HG02884 (cell line): ENCODE data around the gene SLC29A1.
A peak's percentile ranks its signal among the peaks of the same experiment; 100 is the strongest.
"Not testable (repeated sequence)": the region's sequence is repeated elsewhere in the genome, so short reads cannot be mapped to it uniquely, and the experiment has no call there.

Experiments used
- ATAC-seq: cut with Tn5 transposase; IDR thresholded peaks from one replicate; pipeline ENCODE4 v1.9.1; 2021; ENCODE audit warnings: mild to moderate bottlenecking, moderate library complexity; ENCODE audit not compliant: unreplicated experiment

SLC29A1 gene

DNA sequence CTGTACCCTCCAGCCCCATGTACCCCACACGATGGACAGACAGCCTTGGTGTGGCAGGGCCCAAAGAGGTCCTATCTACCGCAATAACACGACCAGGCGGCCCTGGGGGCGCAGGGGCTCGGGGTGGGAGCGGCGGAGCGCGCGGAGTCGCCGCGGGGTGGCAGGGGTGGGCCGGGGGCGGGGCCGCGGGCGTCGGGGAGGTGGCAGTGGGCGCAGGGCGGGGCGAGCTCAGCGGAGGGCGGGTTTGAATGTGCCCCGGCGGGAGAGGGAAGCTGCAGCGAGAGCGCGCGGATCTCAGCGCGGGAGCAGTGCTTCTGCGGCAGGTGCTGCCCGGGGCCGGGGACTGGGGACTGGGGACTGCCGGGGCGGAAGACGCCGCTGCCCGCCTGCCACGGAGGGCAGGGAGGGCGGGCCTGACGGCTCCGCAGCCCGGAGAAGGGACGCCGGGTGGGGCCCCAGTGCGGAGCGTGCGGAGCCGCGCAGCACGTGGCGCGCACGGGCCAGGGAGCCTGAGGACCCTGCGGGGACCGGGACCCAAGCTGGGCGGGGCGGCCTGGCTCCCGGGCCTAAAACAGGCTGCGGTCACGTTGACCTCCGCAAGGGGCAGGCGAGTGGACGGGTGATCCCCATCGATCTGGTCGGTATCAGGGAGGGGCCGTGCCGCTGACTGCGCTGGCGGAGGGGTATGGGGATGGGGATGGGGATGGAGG lies at the start of gene SLC29A1:
TSS of gene SLC29A1 (plus strand) at position 277 of the 710 bp plus-strand sequence. CDS start 3,719 bp downstream, outside the sequence.
- no peak for ATAC-seq

DNA sequence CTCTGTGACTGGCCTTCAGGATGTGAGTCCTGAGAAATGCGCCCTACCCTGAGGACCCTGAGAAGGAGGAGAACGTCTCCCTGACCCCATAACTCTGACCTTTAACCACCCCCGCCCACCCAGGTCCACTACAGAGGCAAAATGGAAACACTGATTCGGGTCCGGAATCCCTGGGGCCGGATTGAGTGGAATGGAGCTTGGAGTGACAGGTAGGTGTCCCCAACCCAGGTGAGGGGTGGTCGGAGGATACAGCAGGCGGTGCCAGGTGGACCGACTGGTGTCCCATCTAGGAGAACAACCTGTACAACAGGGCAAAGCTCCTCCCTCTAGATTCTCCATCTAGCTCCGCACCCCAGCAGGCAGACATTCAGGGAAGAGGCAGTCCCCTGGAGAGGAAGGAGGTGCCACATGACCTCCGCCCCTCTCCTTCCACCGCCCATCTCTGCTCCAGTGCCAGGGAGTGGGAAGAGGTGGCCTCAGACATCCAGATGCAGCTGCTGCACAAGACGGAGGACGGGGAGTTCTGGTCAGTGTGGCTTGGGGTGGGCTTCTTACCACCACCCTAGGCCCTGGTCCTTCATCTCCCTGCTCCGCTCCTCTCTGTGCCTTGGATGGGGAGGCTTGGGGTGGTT lies 47.1 kb upstream of the SLC29A1 start:
- no peak for ATAC-seq

DNA sequence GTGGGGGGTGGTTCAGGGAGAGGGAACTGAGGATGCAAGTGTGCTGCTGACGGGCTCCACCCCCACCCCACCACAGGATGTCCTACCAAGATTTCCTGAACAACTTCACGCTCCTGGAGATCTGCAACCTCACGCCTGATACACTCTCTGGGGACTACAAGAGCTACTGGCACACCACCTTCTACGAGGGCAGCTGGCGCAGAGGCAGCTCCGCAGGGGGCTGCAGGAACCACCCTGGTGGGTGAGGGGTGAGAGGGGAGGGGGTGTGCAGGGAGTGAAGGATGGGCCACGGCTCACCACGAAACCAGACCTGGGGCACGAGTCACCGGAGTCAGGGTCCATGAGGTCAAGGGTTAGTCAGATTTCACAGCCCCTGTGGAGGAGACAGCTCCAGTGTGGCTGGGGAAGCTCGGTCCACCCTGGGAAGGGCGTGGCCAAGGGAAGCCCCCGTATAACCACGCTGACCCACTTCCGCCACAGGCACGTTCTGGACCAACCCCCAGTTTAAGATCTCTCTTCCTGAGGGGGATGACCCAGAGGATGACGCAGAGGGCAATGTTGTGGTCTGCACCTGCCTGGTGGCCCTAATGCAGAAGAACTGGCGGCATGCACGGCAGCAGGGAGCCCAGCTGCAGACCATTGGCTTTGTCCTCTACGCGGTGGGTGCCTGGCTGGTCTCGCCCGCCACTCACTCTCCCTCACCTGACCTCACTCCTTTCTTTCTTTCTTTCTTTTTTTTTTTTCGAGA lies 46.5 kb upstream of the SLC29A1 start:
- no peak for ATAC-seq

DNA sequence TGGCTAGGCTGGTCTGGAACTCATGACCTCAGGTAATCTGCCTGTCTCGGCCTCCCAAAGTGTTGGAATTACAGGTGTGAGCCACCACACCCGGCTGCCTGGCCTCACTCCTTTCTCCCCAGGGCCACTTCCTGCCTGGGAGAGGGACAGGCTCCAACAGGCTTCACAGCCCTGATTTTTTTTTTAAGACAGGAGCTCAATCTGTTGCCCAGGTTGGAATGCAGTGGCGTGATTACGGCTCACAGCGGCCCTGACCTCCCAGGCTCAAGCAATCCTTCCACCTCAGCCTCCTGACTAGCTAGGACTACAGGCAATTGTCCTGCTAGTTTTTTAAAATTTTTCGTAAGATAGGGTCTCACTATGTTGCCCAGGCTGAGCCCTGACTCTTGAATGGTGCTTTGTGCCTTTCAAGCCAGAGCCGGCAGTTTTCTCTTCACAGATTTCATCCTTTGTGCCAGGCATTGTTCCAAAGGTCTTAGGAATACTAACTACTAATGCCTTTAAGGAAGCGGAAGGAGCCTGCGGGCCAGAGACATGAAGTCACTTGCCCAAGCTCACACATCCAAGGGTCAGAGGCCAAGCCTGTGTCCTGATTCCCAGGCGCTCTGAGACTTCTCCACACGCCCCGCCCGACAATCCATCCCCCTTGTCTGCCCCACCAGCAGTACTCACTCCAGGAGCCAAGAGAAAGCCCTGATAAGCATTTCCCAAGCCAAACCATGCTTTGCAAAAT lies 45.5 kb upstream of the SLC29A1 start:
- ATAC-seq: no peak

DNA sequence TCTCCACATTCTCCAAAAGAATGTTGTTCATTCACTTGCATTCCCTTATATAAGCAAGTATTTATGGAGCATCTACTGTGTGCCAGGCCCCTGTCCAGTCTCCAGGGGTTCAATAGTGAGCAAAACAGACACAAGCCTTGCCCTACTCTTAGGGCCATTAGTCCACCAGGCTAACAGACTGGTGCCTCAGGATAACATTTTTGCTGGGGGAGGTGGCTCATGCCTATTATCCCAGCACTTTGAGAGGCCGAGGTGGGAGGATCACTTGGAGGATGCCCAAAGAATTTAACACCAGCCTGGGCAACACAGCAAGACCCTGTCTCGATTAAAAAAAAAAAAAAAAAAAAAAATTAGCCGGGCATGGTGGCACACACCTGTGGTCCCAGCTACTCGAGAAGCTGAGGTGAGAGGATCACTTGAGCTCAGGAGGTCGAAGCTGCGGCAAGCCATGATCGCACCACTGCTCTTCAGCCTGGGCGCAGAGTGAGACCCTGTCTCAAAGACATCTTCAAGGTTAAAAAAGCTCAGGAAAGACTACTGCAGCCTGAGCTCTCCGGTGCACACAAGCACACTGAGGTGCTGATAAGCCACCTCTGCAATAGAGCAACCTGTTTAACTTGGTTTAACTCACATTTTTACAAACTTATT lies 44.8 kb upstream of the SLC29A1 start:
- no peak for ATAC-seq

DNA sequence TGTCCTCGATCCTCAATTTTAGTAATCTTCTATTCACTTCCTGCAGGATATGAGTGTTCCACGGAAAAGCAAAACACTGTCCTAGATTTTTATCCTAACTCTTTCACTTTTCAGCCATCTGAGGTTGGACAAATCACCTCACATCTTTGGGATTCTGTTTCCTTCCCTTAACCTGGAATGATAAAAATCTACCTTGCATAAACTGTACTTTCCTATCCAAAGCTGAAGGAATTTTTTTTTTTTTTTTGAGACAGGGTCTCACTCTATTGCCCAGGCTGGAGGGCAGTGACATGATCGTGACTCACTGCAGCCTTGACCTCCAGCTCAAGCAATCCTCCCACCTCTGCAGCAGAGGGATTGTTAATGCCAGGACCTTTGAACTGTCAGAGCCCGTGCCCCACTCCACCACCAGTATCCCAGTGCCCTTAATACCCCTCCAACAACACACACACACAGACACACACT lies 44.3 kb upstream of the SLC29A1 start:
- ATAC-seq: no peak

DNA sequence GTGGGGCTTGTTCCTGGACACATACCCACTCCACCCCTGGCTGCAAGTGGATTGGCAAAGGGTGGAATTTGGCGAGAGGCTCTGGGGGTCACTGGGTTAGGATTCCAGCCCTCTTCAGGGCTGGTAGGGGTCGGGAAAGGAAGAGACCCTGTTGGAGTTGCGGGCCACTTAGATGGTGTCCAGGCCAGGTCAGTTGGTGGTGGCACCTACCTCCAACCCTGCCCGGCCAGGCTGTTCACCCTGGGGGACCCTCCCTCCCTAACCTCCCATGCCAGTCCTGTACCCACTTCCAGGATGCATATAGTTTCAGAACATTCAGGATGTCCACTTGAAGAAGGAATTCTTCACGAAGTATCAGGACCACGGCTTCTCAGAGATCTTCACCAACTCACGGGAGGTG lies 43.7 kb upstream of the SLC29A1 start:
- no peak for ATAC-seq

DNA sequence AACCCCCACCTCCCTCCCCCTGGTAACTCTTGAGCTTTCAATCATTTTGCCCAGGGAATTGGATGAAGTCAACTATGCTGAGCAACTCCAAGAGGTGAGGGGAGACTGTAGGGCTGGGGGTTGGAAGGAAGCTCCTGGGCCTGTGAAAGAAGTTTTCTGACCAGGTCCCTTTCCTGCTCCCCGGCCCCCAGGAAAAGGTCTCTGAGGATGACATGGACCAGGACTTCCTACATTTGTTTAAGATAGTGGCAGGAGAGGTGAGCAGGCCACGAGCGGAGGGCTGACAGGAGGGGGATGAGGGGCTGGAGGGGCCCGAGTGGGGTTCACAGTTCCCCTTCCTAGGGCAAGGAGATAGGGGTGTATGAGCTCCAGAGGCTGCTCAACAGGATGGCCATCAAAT lies 43.0 kb upstream of the SLC29A1 start:
- no peak for ATAC-seq

DNA sequence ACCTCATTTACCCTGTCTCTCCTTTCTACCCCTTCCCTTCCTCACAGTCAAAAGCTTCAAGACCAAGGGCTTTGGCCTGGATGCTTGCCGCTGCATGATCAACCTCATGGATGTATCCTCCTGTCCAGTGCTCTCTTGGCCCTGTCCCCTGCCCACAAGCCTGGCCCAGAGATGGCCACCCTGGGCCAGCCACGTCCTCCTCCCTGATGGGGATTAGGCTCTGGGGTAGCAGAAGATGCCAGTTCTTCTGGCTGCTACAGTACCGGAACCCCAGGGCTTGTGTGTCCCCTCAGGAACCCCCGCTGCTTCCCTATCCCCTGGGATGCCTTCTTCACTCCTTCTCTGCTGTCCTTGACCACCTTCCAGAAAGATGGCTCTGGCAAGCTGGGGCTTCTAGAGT lies 42.5 kb upstream of the SLC29A1 start:
- no peak for ATAC-seq

DNA sequence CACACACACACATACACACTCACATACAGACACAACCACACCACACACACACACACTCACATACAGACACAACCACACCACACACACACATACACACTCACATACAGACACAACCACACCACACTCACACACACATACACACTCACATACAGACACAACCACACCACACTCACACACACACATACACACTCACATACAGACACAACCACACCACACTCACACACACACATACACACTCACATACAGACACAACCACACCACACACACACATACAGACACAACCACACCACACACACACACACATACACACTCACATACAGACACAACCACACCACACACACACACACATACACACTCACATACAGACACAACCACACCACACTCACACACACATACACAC lies 41.6 kb upstream of the SLC29A1 start:
- ATAC-seq: not testable (repeated sequence)

DNA sequence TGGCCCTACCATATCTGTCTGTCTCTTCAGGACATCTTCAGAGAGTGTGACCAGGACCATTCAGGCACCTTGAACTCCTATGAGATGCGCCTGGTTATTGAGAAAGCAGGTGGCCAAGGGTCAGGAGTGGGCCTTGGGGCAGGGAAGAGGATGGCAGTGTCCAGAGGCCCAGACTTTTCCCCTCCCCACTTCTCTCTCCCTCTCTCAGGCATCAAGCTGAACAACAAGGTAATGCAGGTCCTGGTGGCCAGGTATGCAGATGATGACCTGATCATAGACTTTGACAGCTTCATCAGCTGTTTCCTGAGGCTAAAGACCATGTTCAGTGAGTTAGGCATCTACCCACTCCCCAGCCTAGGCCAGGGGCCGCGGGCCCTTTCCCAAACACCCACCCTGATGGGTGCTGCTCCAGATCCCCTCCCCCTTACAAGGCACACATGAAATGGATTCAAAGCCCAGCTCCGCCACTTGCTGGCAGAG lies 40.4 kb upstream of the SLC29A1 start:
- no peak for ATAC-seq

DNA sequence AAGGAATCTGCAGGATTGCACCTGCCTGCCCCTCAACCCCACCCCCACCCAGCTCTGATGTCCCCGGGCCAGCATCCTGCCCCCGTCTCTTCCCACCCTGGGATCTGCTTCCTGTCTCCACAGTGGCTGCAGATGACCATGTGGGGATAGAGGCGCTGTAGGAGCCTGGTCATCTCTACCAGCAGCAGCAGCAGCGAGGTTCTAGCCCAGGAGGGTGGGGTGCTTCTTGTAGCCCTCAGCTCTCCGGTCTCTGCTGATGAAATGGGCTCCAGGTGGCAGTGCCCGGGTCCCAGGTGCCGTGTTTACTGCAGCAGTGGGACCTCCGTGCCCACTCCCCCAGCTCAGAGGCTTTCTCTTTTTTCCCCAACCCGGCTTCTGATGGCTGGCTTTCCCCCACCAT lies 39.6 kb upstream of the SLC29A1 start:
- no peak for ATAC-seq

DNA sequence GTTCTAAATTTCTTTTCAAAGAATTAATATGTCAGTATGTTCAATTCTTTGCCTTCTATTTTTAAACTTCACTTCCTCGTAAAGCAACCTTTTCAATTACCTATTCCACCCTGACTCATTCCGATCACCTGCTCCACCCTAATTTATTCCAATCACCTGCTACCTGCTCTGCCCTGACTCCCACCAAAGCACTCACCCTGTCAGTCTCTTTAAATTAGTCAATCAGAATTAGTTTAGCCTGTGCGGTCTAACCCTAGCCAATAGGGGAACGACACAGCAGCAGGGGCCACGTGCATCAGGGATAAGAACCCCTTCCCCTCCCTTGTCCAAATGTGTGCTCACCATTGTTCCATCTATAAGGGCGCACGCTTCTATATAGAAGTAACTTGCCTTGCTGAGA lies 38.0 kb upstream of the SLC29A1 start:
- ATAC-seq: not testable (repeated sequence)

DNA sequence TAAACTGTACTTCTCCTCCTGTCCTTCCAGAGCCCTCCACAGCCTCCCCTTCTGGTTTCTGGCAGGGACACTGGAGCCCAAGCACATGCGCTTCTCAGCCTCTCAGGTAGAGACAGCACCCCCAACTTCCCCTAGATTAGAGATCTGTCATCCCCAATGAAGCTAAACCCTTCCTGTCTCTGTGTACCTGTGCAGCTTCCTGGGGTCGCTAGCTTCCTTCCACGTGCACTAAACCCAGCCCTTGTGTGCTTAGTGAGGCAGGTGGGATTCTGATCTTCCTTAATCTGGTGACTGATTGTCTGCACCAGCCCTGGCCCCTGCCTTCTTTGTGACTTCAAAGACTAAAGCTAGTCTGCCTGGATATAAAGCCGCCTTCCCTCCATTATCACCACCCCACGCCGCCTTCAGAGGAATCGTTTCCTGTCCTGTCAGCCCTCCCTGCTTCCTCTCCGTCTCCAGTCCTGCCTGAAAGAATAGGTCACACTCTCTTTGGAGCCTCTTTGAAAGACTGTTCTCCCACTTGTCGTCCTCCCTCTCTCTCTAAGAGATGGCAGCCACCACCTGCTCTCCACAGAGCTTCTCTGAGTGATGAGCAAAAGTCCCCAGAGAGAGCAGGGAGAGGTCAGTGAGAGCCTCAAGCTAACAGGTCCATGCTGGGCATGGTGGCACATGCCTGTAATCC lies 37.3 kb upstream of the SLC29A1 start:
- no peak for ATAC-seq

DNA sequence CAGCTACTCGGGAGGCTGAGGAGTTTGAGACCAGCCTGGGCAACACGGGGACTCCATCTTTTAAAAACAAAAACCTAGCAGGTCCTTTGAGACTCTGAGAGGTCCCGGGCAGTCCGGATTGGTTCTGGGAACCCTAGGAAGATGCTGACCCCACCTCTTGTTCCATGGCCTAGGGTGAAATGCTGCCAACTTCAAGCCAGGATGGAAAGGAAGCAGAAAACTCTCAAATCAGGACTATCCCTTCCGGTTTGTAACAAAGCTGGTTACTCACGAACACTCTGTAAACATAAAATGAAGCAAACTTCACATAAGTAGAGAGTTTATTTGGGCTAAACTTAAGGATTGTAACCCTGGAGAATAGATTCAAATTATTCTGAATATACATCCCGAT lies 36.8 kb upstream of the SLC29A1 start:
- ATAC-seq: no peak

DNA sequence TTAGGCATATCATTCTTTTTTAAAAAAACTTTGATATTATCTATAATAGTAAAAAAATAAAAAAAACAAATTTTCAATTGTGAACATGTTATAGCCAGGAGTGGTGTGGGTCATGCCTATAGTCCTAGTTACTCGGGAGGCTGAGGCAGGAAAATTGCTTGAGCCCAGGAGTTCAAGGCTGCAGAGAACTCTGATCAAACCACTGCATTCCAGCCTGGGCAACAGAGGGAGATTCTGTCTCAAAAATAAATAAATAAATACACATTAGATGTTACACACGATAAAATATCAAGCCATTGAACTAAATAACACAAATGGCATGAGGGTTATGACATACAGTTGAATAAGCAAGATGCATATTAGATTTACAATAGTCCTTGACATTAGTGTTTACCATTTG lies 34.6 kb upstream of the SLC29A1 start:
- ATAC-seq: no peak

DNA sequence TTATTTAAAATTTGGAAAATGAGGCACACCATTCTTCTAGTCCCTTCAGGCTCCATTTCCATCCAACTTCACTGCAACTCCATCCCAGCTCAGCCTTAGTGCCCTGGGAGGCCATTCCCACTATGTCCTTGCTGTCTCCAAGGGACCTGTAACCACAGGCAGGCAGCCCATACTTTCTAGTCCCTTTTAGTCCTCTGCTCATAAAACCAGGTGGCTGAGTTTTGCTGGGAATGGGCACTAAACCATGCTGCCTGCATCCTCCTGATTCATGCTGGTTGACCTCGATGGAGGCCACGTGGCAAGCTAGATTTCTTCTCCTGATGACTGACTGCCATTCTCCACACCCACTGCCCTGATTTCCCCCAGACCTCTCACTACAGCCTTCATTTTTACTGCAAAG lies 34.1 kb upstream of the SLC29A1 start:
- ATAC-seq: no peak

DNA sequence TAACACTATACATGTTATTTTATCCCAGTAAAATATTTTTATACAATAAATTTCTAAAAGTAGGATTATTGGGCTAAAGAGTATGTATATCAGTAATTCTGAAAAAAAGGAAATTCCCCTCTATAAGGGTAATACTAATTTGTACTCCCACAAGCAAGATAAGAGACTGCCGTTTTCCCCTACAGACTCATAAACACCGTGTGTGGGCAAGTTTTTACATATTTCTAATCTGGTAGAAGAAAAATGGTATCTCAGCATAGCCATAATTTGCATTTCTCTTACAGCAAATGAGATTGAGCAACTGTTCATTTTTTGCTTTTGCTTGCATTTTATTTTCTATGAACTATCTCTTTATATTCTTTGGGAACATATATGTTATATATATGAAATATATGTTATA lies 32.7 kb upstream of the SLC29A1 start:
- peak; percentile 72 for ATAC-seq

DNA sequence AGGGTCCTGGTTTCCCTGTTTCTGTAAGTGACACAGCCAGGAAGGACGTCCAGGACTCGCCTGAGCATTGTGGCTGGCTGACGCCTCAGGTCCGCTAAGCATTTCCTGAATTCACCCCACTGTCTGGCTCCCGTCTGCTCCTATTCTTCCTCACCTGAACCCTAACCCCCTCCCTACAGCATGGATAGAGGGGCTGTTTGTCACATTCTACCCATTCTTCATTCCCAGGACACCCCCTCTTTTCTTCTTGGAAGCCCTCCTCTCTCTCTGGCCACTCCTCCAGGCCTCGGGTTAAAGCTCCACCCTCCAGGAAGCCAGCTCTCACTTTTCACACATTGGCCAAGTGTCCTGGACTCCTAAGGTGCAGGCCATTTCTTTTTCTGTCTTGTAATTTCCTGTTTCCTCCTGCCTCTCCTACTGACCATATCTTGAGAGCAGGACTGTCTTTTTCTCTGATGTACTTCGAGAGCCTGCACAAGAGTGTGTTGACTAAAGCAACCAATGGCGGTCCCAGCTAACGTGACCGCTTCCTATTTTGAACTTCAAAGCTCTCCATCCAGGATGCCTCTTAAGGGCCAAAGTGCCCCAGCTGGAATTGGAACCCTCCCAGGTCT lies 30.9 kb upstream of the SLC29A1 start:
- no peak for ATAC-seq
